ENCODE results near the gene LAMA4.

LAMA4 gene

DNA sequence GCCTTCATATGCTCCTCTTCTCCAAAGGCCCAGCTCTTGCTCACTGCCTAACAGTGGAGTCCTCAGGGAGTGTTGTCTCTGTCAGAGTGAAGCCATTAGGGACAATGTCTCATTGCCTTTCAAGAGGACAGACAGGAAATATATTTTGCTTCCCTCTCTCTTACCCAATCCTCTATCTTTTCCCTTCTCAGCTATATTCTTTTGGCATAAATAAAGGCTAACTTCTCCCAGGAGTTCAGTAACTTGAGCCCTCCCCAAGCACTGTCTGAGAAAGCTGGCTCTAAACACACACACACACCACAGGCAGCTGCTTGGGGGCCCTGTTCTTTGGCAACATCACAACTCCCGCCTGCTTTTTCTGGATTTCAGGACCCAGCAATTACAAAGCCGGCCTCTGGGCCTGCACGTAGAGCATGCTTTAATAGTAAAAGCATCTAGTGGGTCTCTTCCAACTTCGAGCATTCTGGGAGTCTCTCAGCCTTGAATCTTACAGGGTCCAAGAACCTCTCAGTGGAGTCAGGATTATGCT is 34.7 kb upstream of the LAMA4 start:
- no peak for TF ChIP-seq POLR2A (IDR thresholded peaks at IDR 0.05; ENCODE audit: low read depth, low read length)
- no peak for TF ChIP-seq TAF1 (IDR thresholded peaks at IDR 0.05; ENCODE audit: low read depth, low read length)
- TF ChIP-seq SPI1 (IDR thresholded peaks at IDR 0.05; ENCODE audit: low read depth, low read length): no peak
- no peak for TF ChIP-seq PAX5 (IDR thresholded peaks at IDR 0.05; ENCODE audit: insufficient read depth, low read length, severe bottlenecking)
- TF ChIP-seq POLR2AphosphoS5 (IDR thresholded peaks at IDR 0.05; ENCODE audit: low read depth, low read length): no peak
- no peak for TF ChIP-seq POU2F2 (IDR thresholded peaks at IDR 0.05; ENCODE audit: low read depth, low read length)
- DNase-seq (ENCODE audit: insufficient read length, low spot score): no peak
- FAIRE-seq: no peak

GRCh38 chr6:112288475-112288874 is 34.1 kb upstream of the LAMA4 start:
- no peak for FAIRE-seq

GRCh38 chr6:112287577-112288225 is 33.3 kb upstream of the LAMA4 start:
- FAIRE-seq (no peak), DNase-seq (ENCODE audit: insufficient read length, low spot score) (no peak)
- TF ChIP-seq TAF1 (IDR thresholded peaks at IDR 0.05; ENCODE audit: low read depth, low read length) (no peak), POLR2AphosphoS5 (IDR thresholded peaks at IDR 0.05; ENCODE audit: low read depth, low read length) (no peak), PAX5 (IDR thresholded peaks at IDR 0.05; ENCODE audit: insufficient read depth, low read length, severe bottlenecking) (no peak), POU2F2 (IDR thresholded peaks at IDR 0.05; ENCODE audit: low read depth, low read length) (no peak), POLR2A (IDR thresholded peaks at IDR 0.05; ENCODE audit: low read depth, low read length) (no peak), SPI1 (IDR thresholded peaks at IDR 0.05; ENCODE audit: low read depth, low read length) (no peak)

More at GRCh38 chr6:112288475-112288874, 34.1 kb upstream of the LAMA4 start:
- DNase-seq (ENCODE audit: insufficient read length, low spot score): no peak
- TF ChIP-seq POLR2AphosphoS5 (IDR thresholded peaks at IDR 0.05; ENCODE audit: low read depth, low read length): no peak
- no peak for TF ChIP-seq PAX5 (IDR thresholded peaks at IDR 0.05; ENCODE audit: insufficient read depth, low read length, severe bottlenecking)
- TF ChIP-seq TAF1 (IDR thresholded peaks at IDR 0.05; ENCODE audit: low read depth, low read length): no peak
- no peak for TF ChIP-seq POU2F2 (IDR thresholded peaks at IDR 0.05; ENCODE audit: low read depth, low read length)
- TF ChIP-seq POLR2A (IDR thresholded peaks at IDR 0.05; ENCODE audit: low read depth, low read length): no peak
- no peak for TF ChIP-seq SPI1 (IDR thresholded peaks at IDR 0.05; ENCODE audit: low read depth, low read length)

- DNase-seq (ENCODE audit: insufficient read length, low spot score) (no peak), FAIRE-seq (no peak)
- no peak for TF ChIP-seq POLR2A (IDR thresholded peaks at IDR 0.05; ENCODE audit: low read depth, low read length)
- no peak for TF ChIP-seq PAX5 (IDR thresholded peaks at IDR 0.05; ENCODE audit: insufficient read depth, low read length, severe bottlenecking)
- TF ChIP-seq POLR2AphosphoS5 (IDR thresholded peaks at IDR 0.05; ENCODE audit: low read depth, low read length): no peak
- TF ChIP-seq TAF1 (IDR thresholded peaks at IDR 0.05; ENCODE audit: low read depth, low read length): no peak
- no peak for TF ChIP-seq SPI1 (IDR thresholded peaks at IDR 0.05; ENCODE audit: low read depth, low read length)
- no peak for TF ChIP-seq POU2F2 (IDR thresholded peaks at IDR 0.05; ENCODE audit: low read depth, low read length)
Observed at GRCh38 chr6:112286500-112287144, 32.3 kb upstream of the LAMA4 start.

DNA sequence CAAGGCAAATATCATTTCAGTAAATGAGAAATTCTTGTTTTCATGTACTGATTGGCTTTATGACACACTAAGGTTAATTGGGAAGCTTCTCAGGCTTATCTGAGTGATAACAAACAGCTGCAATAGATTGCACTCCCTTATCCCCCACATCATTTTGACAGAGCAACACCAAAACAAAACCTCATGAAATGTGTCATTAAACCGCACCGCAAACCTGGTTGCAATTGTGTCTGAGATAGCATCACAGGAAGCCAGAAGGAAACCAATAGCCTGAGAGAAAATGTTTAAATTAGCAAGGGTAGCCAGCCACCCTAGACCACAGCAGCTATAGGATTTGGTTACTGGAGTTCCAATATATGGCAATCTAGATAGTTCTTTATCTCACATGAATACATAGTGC is 31.6 kb upstream of the LAMA4 start:
- FAIRE-seq (no peak), DNase-seq (ENCODE audit: insufficient read length, low spot score) (no peak)
- TF ChIP-seq SPI1 (IDR thresholded peaks at IDR 0.05; ENCODE audit: low read depth, low read length): no peak
- TF ChIP-seq TAF1 (IDR thresholded peaks at IDR 0.05; ENCODE audit: low read depth, low read length): no peak
- TF ChIP-seq PAX5 (IDR thresholded peaks at IDR 0.05; ENCODE audit: insufficient read depth, low read length, severe bottlenecking): peak; percentile 59
- no peak for TF ChIP-seq POLR2AphosphoS5 (IDR thresholded peaks at IDR 0.05; ENCODE audit: low read depth, low read length)
- TF ChIP-seq POU2F2 (IDR thresholded peaks at IDR 0.05; ENCODE audit: low read depth, low read length): 0 out of 2 replicates have a peak, but pooled peaks have one; percentile 18
- no peak for TF ChIP-seq POLR2A (IDR thresholded peaks at IDR 0.05; ENCODE audit: low read depth, low read length)

DNA sequence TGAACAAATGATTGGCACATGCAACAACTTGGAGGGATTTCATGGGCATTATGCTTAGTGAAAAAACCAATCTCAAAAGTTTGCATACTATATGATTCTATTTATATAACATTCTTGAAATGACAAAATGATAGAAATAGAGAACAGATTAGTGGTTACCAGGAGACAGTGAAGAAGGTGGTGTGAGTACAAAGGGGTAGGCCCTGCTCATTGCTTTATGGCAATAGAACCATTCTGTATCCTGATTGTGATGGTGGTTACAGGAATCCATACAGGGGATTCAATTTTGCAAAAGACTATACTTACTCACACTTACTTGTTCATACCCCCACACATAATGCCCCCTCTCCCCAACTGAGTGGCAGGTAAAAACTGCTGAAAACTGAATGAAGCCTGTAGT is 30.2 kb upstream of the LAMA4 start:
- DNase-seq (ENCODE audit: insufficient read length, low spot score): no peak
- no peak for FAIRE-seq
- TF ChIP-seq POLR2AphosphoS5 (IDR thresholded peaks at IDR 0.05; ENCODE audit: low read depth, low read length): no peak
- no peak for TF ChIP-seq SPI1 (IDR thresholded peaks at IDR 0.05; ENCODE audit: low read depth, low read length)
- TF ChIP-seq POU2F2 (IDR thresholded peaks at IDR 0.05; ENCODE audit: low read depth, low read length): no peak
- no peak for TF ChIP-seq PAX5 (IDR thresholded peaks at IDR 0.05; ENCODE audit: insufficient read depth, low read length, severe bottlenecking)
- TF ChIP-seq TAF1 (IDR thresholded peaks at IDR 0.05; ENCODE audit: low read depth, low read length): no peak
- TF ChIP-seq POLR2A (IDR thresholded peaks at IDR 0.05; ENCODE audit: low read depth, low read length): no peak

DNA sequence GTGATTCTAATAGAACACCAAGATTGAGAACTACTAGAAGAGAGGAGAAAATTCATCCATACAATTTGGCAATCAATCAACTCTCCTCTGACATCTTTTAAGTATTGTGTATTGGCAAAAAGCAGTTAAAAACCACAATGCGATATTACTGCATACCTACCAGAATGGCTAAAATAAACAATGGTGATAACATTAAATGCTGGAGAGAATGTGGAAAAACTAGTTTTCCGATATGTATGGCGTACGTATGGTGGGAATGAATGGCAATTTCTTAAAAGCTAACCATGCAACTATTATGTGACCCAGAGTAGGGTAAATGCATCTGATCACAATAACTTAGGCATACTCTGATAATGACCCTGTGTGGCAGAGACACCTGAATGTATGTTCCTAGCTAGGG is 29.3 kb upstream of the LAMA4 start:
- FAIRE-seq (no peak), DNase-seq (ENCODE audit: insufficient read length, low spot score) (no peak)

DNA sequence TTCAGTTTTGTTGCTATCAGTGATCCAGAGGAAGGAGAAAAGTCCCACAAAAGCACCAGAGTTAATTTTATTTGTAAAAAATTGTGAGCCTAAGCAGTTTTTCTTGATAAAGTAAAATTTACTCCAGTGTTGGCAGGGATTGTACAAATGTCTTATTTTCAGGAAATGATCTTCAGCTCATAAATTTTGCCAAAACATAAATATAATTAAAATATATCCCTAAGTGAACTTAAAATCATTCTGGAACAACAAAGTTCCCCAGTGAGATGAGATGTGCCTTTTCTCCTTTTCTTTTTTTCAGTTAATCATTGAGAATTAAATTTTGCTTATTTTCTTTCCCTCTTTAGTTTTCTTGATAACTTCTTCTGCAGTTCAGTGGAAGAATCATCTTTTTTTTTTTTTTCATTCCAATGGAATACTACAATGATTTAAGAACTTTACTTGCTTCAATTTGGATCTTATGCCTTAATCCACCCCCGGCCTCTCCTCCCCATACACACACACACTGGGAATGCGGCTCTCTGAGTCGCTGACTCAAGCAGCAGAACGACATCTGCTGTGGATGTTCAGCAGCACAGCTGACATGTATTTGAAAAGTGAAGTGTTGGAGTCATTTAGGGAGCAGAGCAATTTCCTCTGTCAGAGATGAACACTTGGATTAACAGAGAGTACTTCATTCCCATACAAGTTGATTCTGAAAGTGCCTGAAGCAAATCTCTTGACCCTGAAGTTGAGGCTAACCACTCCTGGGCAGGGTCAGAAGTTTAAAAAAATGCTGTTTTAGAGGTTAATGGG is 27.7 kb upstream of the LAMA4 start:
- TF ChIP-seq TAF1 (IDR thresholded peaks at IDR 0.05; ENCODE audit: low read depth, low read length) (no peak), POLR2A (IDR thresholded peaks at IDR 0.05; ENCODE audit: low read depth, low read length) (no peak)
- FAIRE-seq: no peak
- DNase-seq (ENCODE audit: insufficient read length, low spot score): no peak

More for the DNA sequence above, 29.3 kb upstream of the LAMA4 start:
- TF ChIP-seq POU2F2 (IDR thresholded peaks at IDR 0.05; ENCODE audit: low read depth, low read length) (no peak), TAF1 (IDR thresholded peaks at IDR 0.05; ENCODE audit: low read depth, low read length) (no peak), PAX5 (IDR thresholded peaks at IDR 0.05; ENCODE audit: insufficient read depth, low read length, severe bottlenecking) (no peak), POLR2AphosphoS5 (IDR thresholded peaks at IDR 0.05; ENCODE audit: low read depth, low read length) (no peak), POLR2A (IDR thresholded peaks at IDR 0.05; ENCODE audit: low read depth, low read length) (no peak), SPI1 (IDR thresholded peaks at IDR 0.05; ENCODE audit: low read depth, low read length) (no peak)
